DMS153 treated with DMSO at 0.1 percent for 48 hours (cell line): ENCODE data around the gene NFIC.
"Not testable (repeated sequence)": the region's sequence is repeated elsewhere in the genome, so short reads cannot be mapped to it uniquely, and the experiment has no call there.

Experiments
- DNase-seq: peaks from one replicate; lab custom pipeline; 2025; ENCODE audit not compliant: unreplicated experiment; lab: John Stamatoyannopoulos, UW

NFIC gene

GRCh38 chr19:3396881-3397265, 30.5 kb downstream of the NFIC start:
- no peak for DNase-seq

- DNase-seq: no peak
These were observed 31.1 kb downstream of the NFIC start for GRCh38 chr19:3397266-3398022.

- no peak for DNase-seq
These were observed 31.9 kb downstream of the NFIC start for GRCh38 chr19:3398114-3398899.

- DNase-seq: no peak
These were observed 32.5 kb downstream of the NFIC start for GRCh38 chr19:3398900-3399278.

GRCh38 chr19:3399311-3399710, 32.9 kb downstream of the NFIC start:
- not testable (repeated sequence) for DNase-seq

- no peak for DNase-seq
These were observed 34.8 kb downstream of the NFIC start for GRCh38 chr19:3401004-3401768.

- no peak for DNase-seq
These were observed 36.5 kb downstream of the NFIC start for GRCh38 chr19:3402631-3403443.

- DNase-seq: no peak
These were observed 37.3 kb downstream of the NFIC start for GRCh38 chr19:3403489-3404323.

- no peak for DNase-seq
These were observed 38.2 kb downstream of the NFIC start for GRCh38 chr19:3404324-3405260.

GRCh38 chr19:3405261-3405653, 38.9 kb downstream of the NFIC start:
- DNase-seq: no peak

- no peak for DNase-seq
These were observed 40.3 kb downstream of the NFIC start for GRCh38 chr19:3406571-3407111.

GRCh38 chr19:3407556-3408516, 41.5 kb downstream of the NFIC start:
- DNase-seq: no peak

- DNase-seq: no peak
These were observed 42.6 kb downstream of the NFIC start for GRCh38 chr19:3408996-3409345.

GRCh38 chr19:3409346-3410064, 43.1 kb downstream of the NFIC start:
- DNase-seq: no peak

- DNase-seq: no peak
These were observed 45.3 kb downstream of the NFIC start for GRCh38 chr19:3411636-3412035.

GRCh38 chr19:3412066-3412465, 45.7 kb downstream of the NFIC start:
- no peak for DNase-seq

- DNase-seq: peak; percentile 89
These were observed 47.5 kb downstream of the NFIC start for GRCh38 chr19:3413796-3414327.
